Omental fat pad (tissue), 4 donors: ENCODE results near the gene HAUS7. TPM values are rescaled to one million over a fixed set of nuclear protein-coding genes. Genes with fewer than 3 reads are reported as not detected.

ENCODE experiments used
- ATAC-seq: fragments of 150-250 bp; one replicate; pipeline ENCODE4 v1.9.1; 2016; ENCODE audit warnings: mild to moderate bottlenecking, moderate library complexity; ENCODE audit not compliant: low FRiP score
- DNase-seq: peaks from one replicate; pipeline ENCODE4 v3.0.0-alpha.2; 2019; ENCODE audit warnings: low spot score
- CTCF ChIP-seq, 3 donors: fragments of 450-650 bp; IDR thresholded peaks; one replicate each; pipeline ENCODE4 v1.5.1; 2016 to 2017; ENCODE audit warnings: antibody characterized with exemption in 3 of 3, mild to moderate bottlenecking in 3 of 3, moderate library complexity in 2 of 3
- total RNA-seq, 4 donors: library from RNA; depleted of rRNA; stranded (reverse); fragments of >200 nt; gene quantifications; one replicate each; pipeline ENCODE4 v1.1.0, GENCODE V29; 2016

The HAUS7 gene
- total RNA-seq, 4 donors from 2014 or later, result 14.9 to 35.0 (median 23.9) TPM

GRCh38 chrX:153417637-153418036 lies 52.7 kb downstream of the HAUS7 start:
- DNase-seq (no peak), ATAC-seq (no peak)
- TF ChIP-seq CTCF (IDR thresholded peaks at IDR 0.05), result no peak

GRCh38 chrX:153416781-153417450 lies 53.5 kb downstream of the HAUS7 start:
- TF ChIP-seq CTCF (IDR thresholded peaks at IDR 0.05), result no peak
- no peak for ATAC-seq
- DNase-seq, result no peak

- no peak for DNase-seq
- ATAC-seq, result peak; percentile 13
These were observed 55.4 kb downstream of the HAUS7 start for GRCh38 chrX:153414856-153415510.

GRCh38 chrX:153413731-153414130 lies 56.6 kb downstream of the HAUS7 start:
- ATAC-seq, result no peak
- no peak for TF ChIP-seq CTCF (IDR thresholded peaks at IDR 0.05)
- no peak for DNase-seq

More at GRCh38 chrX:153414856-153415510, 55.4 kb downstream of the HAUS7 start:
- no peak for TF ChIP-seq CTCF (IDR thresholded peaks at IDR 0.05)

- TF ChIP-seq CTCF (IDR thresholded peaks at IDR 0.05), result no peak
- no peak for DNase-seq
- ATAC-seq, result no peak
These were observed 57.3 kb downstream of the HAUS7 start for GRCh38 chrX:153412746-153413720.

- DNase-seq (no peak), ATAC-seq (no peak)
- no peak for TF ChIP-seq CTCF (IDR thresholded peaks at IDR 0.05)
These were observed 58.3 kb downstream of the HAUS7 start for GRCh38 chrX:153411988-153412574.
